DOHH2 (cell line): ENCODE measurements around the gene NDUFAF7.

Experiments
- H3F3A ChIP-seq: fragments of 200-600 bp; sonication (generic), shearing (Covaris generic); 2 replicates; pipeline ENCODE4 v1.6.0; 2016; ENCODE audit warnings: antibody characterized with exemption, mild to moderate bottlenecking; ENCODE audit not compliant: control insufficient read depth, insufficient read depth
- H3K27ac ChIP-seq: fragments of 200-600 bp; sonication (generic); 2 replicates; pipeline ENCODE4 v1.5.1; 2014; ENCODE audit warnings: low read depth, mild to moderate bottlenecking, low read length, moderate library complexity
- H3K27me3 ChIP-seq: fragments of 200-600 bp; sonication (generic); 2 replicates; pipeline ENCODE4 v1.6.1; 2014; ENCODE audit warnings: mild to moderate bottlenecking, low read length, mixed read lengths; ENCODE audit not compliant: control insufficient read depth
- H3K36me3 ChIP-seq: fragments of 200-600 bp; sonication (generic); 2 replicates; pipeline ENCODE4 v1.6.1; 2014; ENCODE audit warnings: mild to moderate bottlenecking, low read length, moderate library complexity, mixed read lengths; ENCODE audit not compliant: control insufficient read depth
- H3K4me1 ChIP-seq: fragments of 200-600 bp; sonication (generic); 2 replicates; pipeline ENCODE4 v1.6.1; 2014; ENCODE audit warnings: mild to moderate bottlenecking, low read length, mixed read lengths; ENCODE audit not compliant: control insufficient read depth
- H3K4me2 ChIP-seq: fragments of 200-600 bp; sonication (generic); 2 replicates; pipeline ENCODE4 v1.6.0; 2014; ENCODE audit warnings: mild to moderate bottlenecking, low read length, moderate library complexity
- H3K4me3 ChIP-seq: fragments of 200-600 bp; sonication (generic); 2 replicates; pipeline ENCODE4 v1.5.1; 2014; ENCODE audit warnings: mild to moderate bottlenecking, low read length, mixed read lengths
- H3K79me2 ChIP-seq: fragments of 200-600 bp; sonication (generic); 2 replicates; pipeline ENCODE4 v1.6.1; 2014; ENCODE audit warnings: mild to moderate bottlenecking, low read length, mixed read lengths; ENCODE audit not compliant: control insufficient read depth
- H3K9me2 ChIP-seq: fragments of 200-600 bp; sonication (generic); replicated peaks from 2 replicates; pipeline ENCODE4 v1.6.1; 2014; ENCODE audit warnings: mild to moderate bottlenecking, low read length, mixed read lengths; ENCODE audit not compliant: control insufficient read depth
- H3K9me3 ChIP-seq: fragments of 200-600 bp; sonication (generic); 2 replicates; pipeline ENCODE4 v1.6.1; 2014; ENCODE audit warnings: antibody characterized with exemption, low read length, mixed read lengths; ENCODE audit not compliant: control insufficient read depth, insufficient read depth
- H4K20me1 ChIP-seq: fragments of 200-600 bp; sonication (generic); 2 replicates; pipeline ENCODE4 v1.6.0; 2014; ENCODE audit warnings: low read depth, mild to moderate bottlenecking, antibody characterized with exemption, low read length, moderate library complexity; ENCODE audit not compliant: control insufficient read depth, insufficient read depth
- EZH2phosphoT487 ChIP-seq: fragments of 200-600 bp; sonication (generic); IDR thresholded peaks from 2 replicates; pipeline ENCODE4 v1.6.1; 2017; ENCODE audit warnings: borderline replicate concordance, mild to moderate bottlenecking, antibody characterized with exemption, low read length, moderate library complexity, mixed read lengths
- TF ChIP-seq, protein P1 (sequence below): fragments of 200-600 bp; sonication (generic); IDR thresholded peaks from one replicate; pipeline ENCODE4 v1.5.1; 2014; ENCODE audit warnings: antibody characterized with exemption, mild to moderate bottlenecking, low read depth, low read length; ENCODE audit not compliant: poor library complexity, severe bottlenecking

Gene NDUFAF7

DNA sequence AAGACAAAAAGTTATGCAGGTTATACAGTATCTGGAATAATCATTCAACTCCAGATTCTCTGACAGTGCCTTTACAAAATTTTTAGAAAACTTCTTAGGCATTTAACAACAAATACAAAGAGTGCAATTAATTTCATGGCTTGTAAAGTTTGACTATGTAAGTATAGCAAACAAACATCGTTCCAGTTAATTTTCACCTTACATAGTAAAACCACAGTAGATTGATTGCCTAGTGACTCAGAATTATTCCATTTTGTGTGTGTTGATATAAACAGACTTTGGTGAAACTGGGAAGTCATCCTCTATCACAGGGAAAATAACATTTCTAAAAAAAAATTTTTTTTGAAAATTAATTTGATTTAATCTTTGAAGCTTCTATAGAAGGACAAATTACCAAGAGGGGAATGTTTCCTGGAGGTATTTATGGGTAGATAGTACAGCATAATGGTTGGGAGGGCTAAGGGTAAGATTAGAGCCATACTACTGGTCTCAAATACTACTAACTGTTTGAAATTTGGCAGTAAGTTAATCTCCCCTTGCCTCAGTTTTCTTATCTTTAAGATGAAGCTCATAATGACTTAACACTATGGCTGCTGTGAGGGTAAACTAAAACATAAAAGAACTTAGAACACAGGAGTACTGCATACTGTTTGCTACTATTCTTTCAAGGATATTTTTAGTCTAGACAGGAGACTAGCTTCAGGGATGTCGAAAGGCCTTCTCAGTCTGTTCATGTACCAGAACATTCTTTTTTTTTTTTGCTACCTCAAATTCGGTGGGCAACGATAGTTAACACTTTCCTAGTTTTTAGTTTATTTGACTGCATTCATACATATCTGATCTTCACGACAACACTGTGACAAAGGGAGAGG, 19.6 kb downstream of the NDUFAF7 start:
- Histone ChIP-seq H3K79me2 (no peaks in the 10 kb centered on the region), H3K27me3 (no peaks in the 10 kb centered on the region), H3K36me3 (peaks cover 96% of the 10 kb centered on the region), H3F3A (peaks cover 3% of the 10 kb centered on the region; the same call in 1 of the 2 replicates), H3K9me2 (no peaks in the 10 kb centered on the region), H3K27ac (no peak overlapping the region), H3K4me3 (no peak overlapping the region), H3K9me3 (no peaks in the 10 kb centered on the region), H3K4me2 (no peak overlapping the region), H4K20me1 (no peaks in the 10 kb centered on the region), H3K4me1 (no peaks in the 10 kb centered on the region)
- TF ChIP-seq, protein P1, sequence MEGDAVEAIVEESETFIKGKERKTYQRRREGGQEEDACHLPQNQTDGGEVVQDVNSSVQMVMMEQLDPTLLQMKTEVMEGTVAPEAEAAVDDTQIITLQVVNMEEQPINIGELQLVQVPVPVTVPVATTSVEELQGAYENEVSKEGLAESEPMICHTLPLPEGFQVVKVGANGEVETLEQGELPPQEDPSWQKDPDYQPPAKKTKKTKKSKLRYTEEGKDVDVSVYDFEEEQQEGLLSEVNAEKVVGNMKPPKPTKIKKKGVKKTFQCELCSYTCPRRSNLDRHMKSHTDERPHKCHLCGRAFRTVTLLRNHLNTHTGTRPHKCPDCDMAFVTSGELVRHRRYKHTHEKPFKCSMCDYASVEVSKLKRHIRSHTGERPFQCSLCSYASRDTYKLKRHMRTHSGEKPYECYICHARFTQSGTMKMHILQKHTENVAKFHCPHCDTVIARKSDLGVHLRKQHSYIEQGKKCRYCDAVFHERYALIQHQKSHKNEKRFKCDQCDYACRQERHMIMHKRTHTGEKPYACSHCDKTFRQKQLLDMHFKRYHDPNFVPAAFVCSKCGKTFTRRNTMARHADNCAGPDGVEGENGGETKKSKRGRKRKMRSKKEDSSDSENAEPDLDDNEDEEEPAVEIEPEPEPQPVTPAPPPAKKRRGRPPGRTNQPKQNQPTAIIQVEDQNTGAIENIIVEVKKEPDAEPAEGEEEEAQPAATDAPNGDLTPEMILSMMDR = no peak
- TF ChIP-seq EZH2phosphoT487 = no peak

DNA sequence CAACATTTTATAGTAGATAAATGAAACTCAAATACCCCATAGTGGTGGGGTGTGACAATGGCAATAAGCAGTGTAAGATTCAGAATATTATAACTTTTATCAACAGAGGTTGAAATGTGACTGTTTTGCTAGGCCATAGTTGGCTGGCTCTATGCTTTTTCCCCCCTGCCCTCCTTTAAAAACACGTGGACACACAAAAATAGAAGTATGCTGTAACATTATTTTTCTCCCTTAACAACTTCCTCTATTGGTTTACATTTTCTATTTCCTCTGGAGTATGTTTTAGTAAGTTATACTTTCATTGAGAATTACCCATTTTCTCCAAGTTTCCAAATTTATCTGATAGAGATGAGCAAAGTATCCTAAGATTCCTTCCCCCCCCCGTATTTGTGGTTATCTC, 31.1 kb downstream of the NDUFAF7 start:
- Histone ChIP-seq H3K4me3 (peak overlapping the region; percentile 59), H3K79me2 (no peaks in the 10 kb centered on the region), H3K9me3 (no peaks in the 10 kb centered on the region), H3K9me2 (no peaks in the 10 kb centered on the region), H3K4me1 (peaks cover 24% of the 10 kb centered on the region), H3F3A (peaks cover 8% of the 10 kb centered on the region; the same call in 1 of the 2 replicates), H3K4me2 (peak overlapping the region; percentile 54), H3K27ac (peak overlapping the region; percentile 48), H3K36me3 (peaks cover 59% of the 10 kb centered on the region), H3K27me3 (no peaks in the 10 kb centered on the region), H4K20me1 (no peaks in the 10 kb centered on the region)
- TF ChIP-seq EZH2phosphoT487 = no peak
- TF ChIP-seq, protein P1 = no peak

DNA sequence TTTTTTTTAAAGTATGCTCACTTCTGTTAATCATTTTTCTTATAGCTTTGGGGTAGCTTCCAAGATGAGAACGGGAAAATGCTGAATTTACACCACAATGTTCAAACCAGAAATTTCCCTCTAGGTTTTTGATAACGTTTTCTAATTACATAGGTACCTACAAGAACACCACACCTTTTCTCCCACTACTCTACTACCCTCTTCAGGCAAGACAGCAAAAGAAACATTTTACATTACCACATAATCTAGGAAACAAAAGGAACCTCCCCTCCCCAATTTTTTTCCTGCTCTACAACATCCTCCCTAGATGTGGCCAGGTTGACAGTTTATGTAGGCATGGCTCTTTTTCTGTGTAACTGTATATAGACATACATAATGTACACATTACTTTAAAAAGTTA, 32.4 kb downstream of the NDUFAF7 start:
- H3K36me3 ChIP-seq = peaks cover 53% of the 10 kb centered on the region
- H3K79me2 ChIP-seq = no peaks in the 10 kb centered on the region
- peak overlapping the region; percentile 48 for H3K27ac ChIP-seq
- no peaks in the 10 kb centered on the region for H3K9me3 ChIP-seq
- H3F3A ChIP-seq = peaks cover 8% of the 10 kb centered on the region; the same call in 1 of the 2 replicates
- no peaks in the 10 kb centered on the region for H4K20me1 ChIP-seq
- peaks cover 24% of the 10 kb centered on the region for H3K4me1 ChIP-seq
- TF ChIP-seq, protein P1 = peak; percentile 30
- TF ChIP-seq EZH2phosphoT487 = no peak
- no peaks in the 10 kb centered on the region for H3K27me3 ChIP-seq
- no peak overlapping the region for H3K4me3 ChIP-seq
- peak overlapping the region; percentile 54 for H3K4me2 ChIP-seq
- no peaks in the 10 kb centered on the region for H3K9me2 ChIP-seq
